NCI-H1092 (cell line): ENCODE measurements around the gene CKLF.
"Not testable (repeated sequence)": the region's sequence is repeated elsewhere in the genome, so short reads cannot be mapped to it uniquely, and the experiment has no call there.

Experiments used
- DNase-seq: peaks from one replicate; lab custom pipeline; 2025; lab: John Stamatoyannopoulos, UW

The CKLF gene

GRCh38 chr16:66552286-66553177 is at the start of gene CKLF:
CKLF (plus strand) TSS chr16:66552576; CDS start chr16:66552716, 140 bp downstream.
- peak; percentile 82 for DNase-seq

DNA sequence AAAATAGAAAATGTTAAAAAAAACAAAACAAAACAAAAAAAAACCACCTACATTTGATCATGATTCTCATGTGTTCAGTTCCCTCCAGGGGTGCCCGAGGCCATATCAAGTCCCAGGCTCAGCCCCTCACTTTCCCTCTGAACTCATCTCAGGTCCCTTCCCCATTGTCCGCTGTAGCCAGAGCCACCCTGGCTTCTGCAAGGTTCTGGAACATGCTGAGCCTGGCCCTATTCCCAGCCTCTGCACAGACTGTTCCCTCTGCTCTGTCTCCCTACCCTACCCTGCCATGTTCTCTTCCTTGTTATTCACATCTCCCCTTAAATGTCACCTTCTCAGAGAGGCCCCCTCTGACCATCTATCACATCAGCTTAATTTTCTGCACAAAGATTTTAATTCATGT is 49.3 kb upstream of the CKLF start:
- DNase-seq, result no peak

GRCh38 chr16:66503612-66504011 is 48.8 kb upstream of the CKLF start:
- DNase-seq, result no peak

DNA sequence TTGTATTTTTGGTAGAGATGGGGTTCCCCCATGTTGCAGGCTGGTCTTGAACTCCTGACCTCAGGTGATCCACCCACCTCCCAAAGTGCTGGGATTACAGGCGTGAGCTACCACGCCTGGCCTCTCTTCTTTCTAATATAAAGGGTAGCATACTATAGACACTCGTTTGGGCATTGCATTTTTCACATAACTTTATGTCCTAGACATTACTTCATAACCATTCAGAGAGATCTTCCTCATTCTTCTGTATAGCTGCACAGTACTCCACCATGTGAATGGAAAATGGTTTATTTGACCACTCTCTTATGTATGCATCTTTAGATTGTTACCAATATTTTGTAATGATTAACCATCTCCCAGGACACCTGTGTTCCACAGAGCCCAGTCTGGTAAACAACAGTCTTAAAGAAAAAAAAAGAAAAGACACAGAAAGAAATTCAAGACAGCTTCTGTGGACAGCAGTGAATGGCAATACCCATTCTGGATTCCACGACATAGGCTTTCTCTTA is 44.6 kb upstream of the CKLF start:
- no peak for DNase-seq

GRCh38 chr16:66508248-66508913 is 44.0 kb upstream of the CKLF start:
- no peak for DNase-seq

DNA sequence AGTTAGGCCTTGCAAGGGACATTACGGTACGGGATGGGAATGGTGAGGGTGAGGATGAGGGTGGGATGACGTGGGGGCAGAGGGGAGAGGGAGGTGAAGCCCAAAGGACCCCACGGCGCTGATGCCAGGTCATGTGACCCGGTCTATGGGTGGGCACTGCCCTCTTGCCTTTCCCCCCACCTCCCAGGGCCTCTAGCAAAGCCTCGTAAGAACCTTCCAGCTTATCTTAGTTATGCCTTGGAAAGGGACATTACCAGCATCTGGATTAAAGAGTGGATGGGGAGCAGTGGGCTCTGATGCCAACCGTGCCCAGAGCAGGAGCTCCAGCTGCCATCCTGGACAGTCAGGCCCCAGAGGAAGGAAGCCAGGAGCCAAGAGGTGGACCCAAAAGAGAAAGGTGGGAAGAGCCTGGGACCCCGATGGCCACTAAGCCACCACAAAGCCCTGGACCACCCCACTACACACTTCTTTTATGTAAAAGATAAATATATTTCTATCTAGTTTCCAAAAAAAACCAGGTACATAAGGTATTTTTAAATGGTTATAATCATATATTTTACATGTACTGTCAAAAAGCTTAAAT is 43.4 kb upstream of the CKLF start:
- no peak for DNase-seq

GRCh38 chr16:66509576-66509975 is 42.8 kb upstream of the CKLF start:
- no peak for DNase-seq

GRCh38 chr16:66510298-66510697 is 42.1 kb upstream of the CKLF start:
- DNase-seq, result no peak

DNA sequence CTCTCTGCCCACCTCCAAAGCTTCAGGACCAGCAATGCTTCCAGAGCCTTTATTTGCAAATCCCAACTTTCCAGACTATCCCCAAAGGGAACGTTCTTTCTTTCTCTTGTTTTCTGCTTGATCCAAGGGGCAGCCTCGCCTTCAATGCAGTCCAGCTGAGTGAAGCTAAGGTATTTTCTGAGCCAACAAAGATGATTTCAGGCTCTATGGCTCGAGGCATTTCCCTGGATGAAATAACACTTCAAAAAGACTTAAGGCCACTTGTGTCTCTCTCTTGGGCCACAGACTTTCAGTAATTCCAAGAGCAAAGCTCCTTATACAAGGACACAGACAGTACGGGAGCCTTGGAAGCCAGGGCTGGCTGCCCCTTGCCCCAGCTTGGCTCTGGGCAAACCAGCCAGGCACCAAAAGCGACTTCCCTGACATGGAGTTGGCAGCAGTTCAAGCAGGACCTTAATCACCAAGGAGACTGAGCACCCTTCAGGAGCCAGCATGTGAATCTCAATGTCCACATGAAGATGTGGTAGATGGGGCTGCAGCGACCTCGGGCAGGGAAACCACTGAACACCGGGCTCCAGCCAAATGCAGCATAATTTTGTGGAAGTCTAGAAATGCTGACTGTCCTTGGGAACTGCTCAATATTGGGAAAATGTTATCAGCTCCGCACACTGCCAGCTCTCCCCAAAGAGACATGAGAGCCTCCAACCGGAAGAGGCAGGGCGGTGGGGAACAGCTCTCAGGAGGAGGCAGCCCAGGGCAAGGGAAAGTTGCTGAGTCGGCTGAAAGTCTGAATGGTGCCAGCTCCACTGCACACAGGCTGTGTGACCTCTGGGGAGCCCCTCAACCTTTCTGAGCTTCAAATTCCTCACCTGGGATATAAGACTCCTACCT is 41.4 kb upstream of the CKLF start:
- no peak for DNase-seq

- DNase-seq, result no peak
These were observed 40.6 kb upstream of the CKLF start for GRCh38 chr16:66511602-66512271.

GRCh38 chr16:66512272-66513110 is 39.9 kb upstream of the CKLF start:
- DNase-seq, result no peak

- no peak for DNase-seq
These were observed 39.2 kb upstream of the CKLF start for GRCh38 chr16:66513111-66513723.

GRCh38 chr16:66514391-66514790 is 38.0 kb upstream of the CKLF start:
- not testable (repeated sequence) for DNase-seq

GRCh38 chr16:66514980-66515595 is 37.3 kb upstream of the CKLF start:
- DNase-seq, result not testable (repeated sequence)

DNA sequence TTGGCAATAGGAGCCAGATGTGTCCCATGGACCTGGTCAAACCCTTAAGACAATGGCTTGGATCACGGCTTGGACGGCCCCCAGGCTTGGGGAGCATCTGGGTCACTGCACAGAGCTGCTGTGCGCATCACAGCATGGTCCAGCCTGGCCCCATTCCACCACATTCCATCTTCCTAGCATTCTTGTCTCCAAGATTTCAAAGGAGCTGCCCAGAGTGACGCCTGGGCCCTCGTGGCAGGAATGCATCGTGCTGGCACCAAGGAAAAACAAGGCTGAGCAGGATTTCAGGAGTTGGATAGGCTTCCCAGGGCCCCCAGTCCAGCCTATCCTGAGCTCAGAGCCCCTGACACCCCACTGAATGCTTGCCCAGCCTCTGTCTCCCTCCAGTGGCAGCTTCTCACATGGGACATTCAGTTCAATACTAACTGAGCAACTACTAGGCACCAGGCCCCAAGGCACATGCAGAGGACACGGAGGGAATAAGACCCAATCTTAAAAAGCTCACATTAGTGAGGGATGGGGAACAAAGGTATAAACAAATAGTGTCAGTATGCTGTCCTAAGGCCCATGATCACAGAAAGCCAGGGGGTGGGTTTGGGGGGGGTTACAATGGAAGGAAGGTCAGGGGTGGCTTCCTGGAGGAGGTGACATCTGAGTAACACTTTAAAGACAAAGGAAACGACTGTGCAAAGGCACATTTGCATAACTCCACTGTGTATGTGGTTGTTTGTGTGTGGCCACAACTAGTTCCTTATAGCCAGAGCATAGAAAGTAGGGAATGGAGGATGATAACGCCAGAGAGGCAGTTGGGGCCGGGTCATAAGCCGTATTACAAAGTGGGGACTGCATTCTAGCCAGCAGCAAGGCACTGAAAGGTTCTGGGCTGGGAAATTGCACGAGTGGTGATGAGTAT is 36.5 kb upstream of the CKLF start:
- DNase-seq, result no peak

- no peak for DNase-seq
These were observed 35.9 kb upstream of the CKLF start for GRCh38 chr16:66516509-66516807.

DNA sequence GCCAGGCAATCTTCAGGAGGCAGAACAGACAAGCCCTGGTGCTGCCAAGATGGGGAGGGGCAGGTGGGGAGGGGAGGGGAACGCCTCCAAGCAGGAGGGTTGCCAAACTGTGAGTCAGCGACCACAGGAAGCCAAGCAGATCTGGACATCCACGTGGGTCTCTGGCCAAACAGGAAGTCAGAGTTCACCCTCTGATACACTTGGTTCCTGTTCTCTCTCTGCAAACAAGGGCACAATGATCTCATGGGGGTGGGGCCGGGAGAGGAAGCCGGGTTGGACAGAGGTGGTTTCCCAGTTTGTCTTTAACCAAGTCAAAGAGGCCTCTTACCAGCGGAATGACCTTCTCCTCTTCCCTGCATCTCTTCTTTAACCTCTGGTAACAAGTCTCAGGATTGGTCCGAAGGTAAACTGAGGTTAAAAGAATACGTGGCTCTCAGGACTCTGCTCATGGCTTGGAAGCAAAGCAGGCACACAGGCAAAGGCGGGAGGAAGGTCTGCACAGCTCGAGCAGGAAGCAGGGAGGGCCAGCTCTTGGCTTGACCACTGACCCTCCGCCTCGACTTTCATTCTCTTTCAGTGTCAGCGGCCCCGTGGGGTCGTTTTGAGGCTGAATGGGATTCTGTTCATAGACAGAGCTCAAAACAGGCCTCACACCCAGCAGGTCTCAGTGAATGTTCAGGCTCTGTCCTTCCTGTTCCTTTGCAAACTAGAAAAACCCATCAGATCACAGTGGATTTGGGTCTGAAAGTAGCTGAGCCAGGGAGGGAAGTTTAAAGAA is 35.4 kb upstream of the CKLF start:
- peak; percentile 25 for DNase-seq
